Measurements from ENCODE around the gene NFIA.

NFIA gene

DNA sequence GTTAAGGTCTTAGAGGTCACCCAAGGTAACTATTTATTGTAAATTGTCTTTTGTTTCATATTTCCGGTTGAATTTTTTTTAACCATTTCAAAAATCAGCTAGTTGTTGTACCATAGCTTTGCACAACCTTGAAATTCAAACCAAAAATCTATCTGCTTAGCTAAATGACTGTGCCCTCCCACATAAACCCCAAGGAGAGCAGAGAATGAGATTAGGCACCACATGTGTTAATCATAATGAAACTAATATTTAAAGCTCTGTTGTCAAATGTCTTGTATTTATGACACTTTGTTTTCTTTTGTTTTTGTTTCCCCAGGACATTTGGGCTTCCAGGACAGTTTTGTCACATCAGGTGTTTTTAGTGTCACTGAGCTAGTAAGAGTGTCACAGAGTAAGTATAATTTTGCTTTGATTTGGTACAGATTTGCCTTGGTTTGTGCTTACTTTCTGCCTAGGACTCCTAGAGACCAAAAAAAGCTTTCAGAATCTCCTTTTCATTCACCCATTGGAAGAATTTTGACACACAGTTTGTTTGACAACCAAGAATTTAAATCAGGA, 249.9 kb downstream of the NFIA start:
- no peak for DNase-seq (ENCODE audit: low read depth in 2 of 2)

GRCh38 chr1:61332796-61333195, 250.4 kb downstream of the NFIA start:
- DNase-seq (ENCODE audit: low read depth in 2 of 2), result no peak

GRCh38 chr1:61334718-61335589, 252.6 kb downstream of the NFIA start:
- no peak for DNase-seq (ENCODE audit: low read depth in 2 of 2)

DNA sequence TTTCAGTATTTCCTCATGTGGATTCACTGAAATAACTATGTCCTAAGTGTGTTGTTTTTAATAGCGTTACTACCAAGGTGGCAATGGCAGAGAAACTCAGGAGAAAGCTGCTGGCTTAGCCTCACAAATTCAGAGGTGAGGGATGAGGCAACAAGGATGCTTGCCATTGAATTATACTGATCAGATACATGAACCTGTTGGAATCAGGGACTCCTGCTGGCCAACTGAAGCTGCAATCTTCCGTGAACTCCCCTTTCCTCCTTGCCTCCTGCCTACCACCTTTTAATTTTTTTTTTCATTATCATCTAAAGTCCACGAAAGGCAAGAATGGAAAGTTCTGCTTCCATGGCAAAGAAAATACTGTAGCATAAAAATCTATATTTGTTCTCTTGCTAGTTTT, 254.7 kb downstream of the NFIA start:
- DNase-seq (ENCODE audit: low read depth in 2 of 2), result no peak

DNA sequence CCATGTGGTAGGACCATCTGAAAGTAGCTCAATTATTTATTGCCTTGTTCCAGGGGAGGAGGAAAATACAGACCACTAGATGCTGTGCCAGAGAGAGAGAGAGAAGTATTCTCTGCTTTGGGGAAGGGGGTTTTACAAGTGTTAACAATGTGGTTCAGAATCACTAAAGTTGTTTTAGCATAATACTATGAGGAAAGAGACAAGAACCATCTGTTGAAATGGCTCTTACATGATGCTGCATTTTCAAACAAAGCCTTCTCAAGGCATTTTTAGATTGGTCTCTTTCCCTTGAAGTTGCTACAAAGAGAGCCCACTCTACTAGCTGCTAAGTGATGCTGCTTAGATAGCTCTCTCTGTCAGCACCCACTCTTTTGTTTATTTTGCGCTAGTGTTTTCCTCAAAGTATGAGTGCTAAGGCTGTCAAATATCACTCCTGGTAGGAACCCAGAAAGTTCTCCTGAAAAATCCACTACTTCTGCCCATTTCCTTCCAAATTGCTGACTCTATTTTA, 255.1 kb downstream of the NFIA start:
- DNase-seq (ENCODE audit: low read depth in 2 of 2), result no peak

- no peak for DNase-seq (ENCODE audit: low read depth in 2 of 2)
Measured at GRCh38 chr1:61337981-61338848, 255.9 kb downstream of the NFIA start.

- DNase-seq (ENCODE audit: low read depth in 2 of 2), result no peak
Measured at GRCh38 chr1:61338899-61339298, 256.5 kb downstream of the NFIA start.

DNA sequence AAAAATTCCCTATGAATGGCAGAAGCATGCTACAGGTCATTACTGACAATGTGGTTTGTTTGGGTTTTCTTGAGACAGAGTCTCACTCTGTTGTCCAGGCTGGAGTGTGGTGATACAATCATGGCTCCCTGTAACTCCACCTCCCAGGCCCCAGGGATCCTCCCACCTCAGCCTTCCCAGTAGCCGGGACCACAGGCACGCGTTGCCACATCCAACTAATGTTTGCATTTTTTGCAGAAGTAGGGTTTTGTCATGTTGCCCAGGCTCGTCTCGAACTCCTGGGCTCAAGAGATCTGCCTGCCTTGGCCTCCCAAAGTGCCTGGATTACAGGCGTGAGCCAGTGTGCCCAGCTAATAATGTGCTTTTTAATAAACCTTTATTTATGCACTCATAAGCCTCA, 259.1 kb downstream of the NFIA start:
- no peak for DNase-seq (ENCODE audit: low read depth in 2 of 2)

DNA sequence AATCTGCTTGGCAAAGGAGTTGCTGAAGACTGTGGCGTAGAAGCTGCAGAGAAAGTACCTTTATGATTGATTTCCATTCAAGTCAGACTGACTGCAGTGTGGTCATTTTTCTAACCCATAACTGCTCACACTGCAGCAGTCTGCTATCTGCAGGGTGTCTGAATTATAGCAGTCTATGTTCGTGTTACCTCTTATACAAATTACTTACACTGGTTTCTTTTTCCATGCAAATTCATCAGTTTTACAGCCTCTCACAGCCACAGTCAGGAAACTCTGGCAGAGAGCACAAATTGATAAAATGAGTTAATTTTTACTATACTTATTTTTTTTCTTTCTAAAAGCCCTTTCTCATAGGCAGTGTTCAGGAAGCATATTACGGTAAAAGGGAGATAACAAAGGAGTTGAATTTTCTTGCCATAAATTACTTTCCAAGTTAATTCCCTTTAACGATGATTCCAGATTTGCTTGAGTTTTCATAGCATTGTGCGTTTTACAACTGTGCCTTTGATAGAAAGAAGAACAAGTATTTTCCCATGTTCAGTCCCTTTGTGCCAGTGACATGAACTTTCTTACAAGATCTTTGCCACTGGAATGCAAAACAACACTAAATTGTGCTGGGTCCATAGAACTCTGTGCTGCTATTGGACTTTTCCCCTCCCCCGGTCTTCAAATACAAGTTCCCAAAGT, 261.5 kb downstream of the NFIA start:
- DNase-seq (ENCODE audit: low read depth in 2 of 2), result no peak

DNA sequence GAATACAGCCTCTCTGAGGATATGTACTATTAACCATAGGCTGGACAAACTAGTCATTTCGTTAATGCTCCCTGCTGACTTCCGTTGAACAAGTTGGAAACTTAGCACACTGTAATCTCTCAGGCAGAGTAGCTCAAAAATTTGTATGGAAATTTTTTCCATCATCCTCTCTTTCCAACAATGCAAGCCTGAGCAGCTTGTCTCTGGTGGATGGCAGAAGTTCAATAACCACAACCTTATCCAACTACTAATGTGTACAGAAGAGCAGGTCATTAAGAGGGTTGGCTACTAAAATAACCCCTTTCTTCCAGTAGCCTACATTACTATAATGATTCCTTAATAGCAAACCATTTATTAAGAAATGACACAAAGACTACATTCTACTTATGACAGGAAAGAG, 262.3 kb downstream of the NFIA start:
- no peak for DNase-seq (ENCODE audit: low read depth in 2 of 2)

DNA sequence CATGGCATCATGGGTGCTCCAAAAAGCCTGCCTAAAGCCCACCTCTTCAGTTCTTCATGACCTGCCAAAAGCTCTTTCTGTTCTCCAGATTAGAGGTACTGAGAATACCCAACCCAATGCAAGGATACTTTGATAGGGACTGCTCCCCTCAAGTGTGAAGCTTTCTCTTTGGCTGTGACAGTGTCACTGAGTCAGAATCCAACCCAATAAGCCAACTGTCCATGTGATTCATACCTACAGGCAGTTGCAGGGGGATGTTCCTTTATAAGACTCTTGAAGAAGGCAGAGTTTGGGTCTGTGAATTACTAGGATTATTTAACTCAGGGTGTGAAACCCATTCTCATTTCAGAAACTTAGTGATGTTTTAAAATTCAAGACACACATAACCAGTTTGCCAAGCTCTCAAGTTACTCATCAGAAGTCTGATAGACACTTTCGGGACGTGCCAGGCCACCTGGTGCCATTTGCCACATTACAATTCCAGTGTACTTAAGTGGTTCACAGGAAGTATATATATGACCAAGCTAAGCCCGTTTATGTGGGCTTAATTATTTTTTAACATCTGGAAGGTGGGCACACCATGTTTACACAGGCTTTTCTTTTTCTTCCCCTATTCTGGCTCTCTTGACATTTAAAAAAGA, 265.8 kb downstream of the NFIA start:
- DNase-seq (ENCODE audit: low read depth in 2 of 2), result no peak

DNA sequence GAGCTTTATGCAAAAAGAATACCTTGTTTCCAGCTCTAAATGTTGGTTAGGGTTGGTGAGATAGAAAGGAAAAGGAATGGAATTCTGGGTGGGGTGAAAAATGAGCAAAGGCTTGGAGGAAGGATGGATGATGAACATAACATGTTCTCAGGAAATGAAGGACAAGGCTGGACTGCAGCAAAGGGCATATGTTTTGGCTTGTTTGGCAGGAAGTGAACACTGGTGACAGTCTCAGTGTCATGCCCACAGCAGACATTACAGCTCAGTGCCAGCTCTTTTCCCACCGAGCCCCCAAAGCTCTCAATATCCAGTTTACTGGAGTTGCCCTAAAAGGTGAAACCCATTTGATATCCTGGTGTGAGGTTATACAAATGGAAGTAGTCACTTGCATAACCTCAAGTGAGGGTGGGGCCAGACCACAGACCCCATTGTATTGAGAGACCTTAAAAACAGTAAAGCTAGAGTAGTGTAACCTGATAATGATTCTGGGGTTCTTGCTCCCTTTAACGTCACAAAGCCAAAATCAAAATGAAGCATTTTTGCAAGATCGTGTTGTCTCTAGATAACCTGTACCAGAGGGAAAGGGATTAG, 270.6 kb downstream of the NFIA start:
- no peak for DNase-seq (ENCODE audit: low read depth in 2 of 2)

DNA sequence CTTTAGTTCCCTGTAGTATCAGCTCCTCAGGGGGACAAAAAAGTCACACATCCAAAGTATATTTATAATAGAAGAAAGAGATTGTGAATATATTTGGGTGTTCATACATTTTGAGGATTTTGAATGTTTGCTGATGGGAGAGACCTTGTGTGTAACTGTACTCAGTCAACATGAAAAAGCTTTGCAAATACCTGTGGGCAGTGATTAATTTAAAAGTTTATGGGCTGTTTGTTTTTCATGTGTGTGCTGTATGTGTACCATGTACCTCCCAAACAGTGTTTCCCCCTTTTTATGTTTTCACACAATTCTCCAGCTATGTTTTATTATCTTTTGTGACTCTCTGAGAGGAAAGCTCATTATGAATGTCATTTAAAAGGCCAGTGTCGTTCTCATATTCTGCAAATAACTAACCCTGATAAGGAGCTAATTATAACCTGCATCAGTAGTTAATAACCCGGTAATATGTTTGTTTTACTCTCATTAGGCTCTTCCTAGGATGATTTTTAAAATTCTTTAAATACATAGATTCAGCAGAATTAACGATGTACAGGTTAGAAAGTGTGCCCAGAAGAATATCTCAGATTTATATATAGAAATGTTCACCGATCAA, 271.5 kb downstream of the NFIA start:
- DNase-seq (ENCODE audit: low read depth in 2 of 2), result no peak

DNA sequence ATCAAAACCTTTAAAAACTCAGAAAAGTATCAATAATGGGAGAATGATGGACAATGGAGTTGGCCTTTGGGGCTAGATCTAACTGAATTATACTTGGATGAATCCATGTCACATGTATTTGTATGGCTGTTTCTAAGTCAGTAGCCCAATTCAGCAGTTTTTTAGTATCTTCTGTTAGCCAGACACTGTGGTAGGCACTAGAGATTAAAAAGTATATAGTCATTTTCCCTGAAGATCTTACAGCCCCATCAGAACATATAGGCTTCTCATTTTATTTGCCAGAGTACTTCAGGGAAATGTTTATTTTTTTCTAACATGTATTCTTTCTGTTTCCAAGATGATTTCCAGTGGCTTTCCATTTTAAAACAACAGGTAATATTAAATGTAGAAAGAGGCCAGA, 273.7 kb downstream of the NFIA start:
- DNase-seq (ENCODE audit: low read depth in 2 of 2), result no peak

GRCh38 chr1:61356995-61357394, 274.6 kb downstream of the NFIA start:
- no peak for DNase-seq (ENCODE audit: low read depth in 2 of 2)

DNA sequence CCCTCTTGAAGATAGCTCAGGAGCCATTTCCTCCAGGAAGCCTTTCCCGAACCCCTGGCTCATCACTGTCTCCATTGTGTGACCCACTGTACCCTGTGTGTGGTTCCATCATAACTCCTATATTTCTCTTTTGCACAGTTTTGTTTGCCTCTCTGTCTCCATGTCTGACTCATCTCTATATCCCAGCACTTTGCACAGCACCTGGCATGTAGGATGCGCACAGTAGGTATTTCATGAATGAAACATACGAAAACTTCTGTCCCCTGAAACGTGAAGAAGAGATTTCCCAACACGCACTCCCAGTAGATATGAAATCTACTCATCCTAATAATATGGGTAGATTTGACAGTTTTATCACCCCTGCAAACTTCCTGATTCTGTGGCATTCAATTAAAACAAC, 275.2 kb downstream of the NFIA start:
- DNase-seq (ENCODE audit: low read depth in 2 of 2), result no peak

GRCh38 chr1:61358770-61359455, 276.6 kb downstream of the NFIA start:
- no peak for DNase-seq (ENCODE audit: low read depth in 2 of 2)

- no peak for DNase-seq (ENCODE audit: low read depth in 2 of 2)
Measured at GRCh38 chr1:61361931-61362330, 279.6 kb downstream of the NFIA start.

GRCh38 chr1:61362351-61362750, 280.0 kb downstream of the NFIA start:
- no peak for DNase-seq (ENCODE audit: low read depth in 2 of 2)

GRCh38 chr1:61368366-61368765, 286.0 kb downstream of the NFIA start:
- no peak for DNase-seq (ENCODE audit: low read depth in 2 of 2)

Data from stimulated activated CD4-positive, alpha-beta T cell treated with anti-CD3 and anti-CD28 coated beads, Interleukin-4, amount 100 ng/mL, for 48 hours (primary cell).